Effector memory CD8-positive, alpha-beta T cell (primary cell): ENCODE results near the gene SKP2.
A peak's percentile ranks its signal among the peaks of the same experiment; 100 is the strongest.
"Not testable (repeated sequence)": the region's sequence is repeated elsewhere in the genome, so short reads cannot be mapped to it uniquely, and the experiment has no call there.

Experiments
- ATAC-seq: fragments of 150-1000 bp; cut with Tn5 transposase; replicated peaks from 2 replicates; pipeline ENCODE4 v1.10.0; 2021; ENCODE audit warnings: mild to moderate bottlenecking, moderate library complexity
- DNase-seq, 3 experiments: peaks; one replicate each; pipeline ENCODE4 v3.0.0; 2021
- H3K27ac Mint-ChIP-seq, 2 donors: one replicate each; pipeline ENCODE4 v1.8.0; 2022; ENCODE audit warnings: mild to moderate bottlenecking in 2 of 2, mixed read lengths in 2 of 2, moderate library complexity in 2 of 2
- H3K27me3 Mint-ChIP-seq, 2 donors: one replicate each; pipeline ENCODE4 v1.8.0; 2022; ENCODE audit warnings: mixed read lengths in 2 of 2
- H3K36me3 Mint-ChIP-seq: one replicate; pipeline ENCODE4 v1.8.0; 2022; ENCODE audit warnings: mild to moderate bottlenecking, moderate library complexity, mixed read lengths; ENCODE audit not compliant: insufficient read depth
- H3K4me1 Mint-ChIP-seq, 2 donors: one replicate each; pipeline ENCODE4 v1.8.0; 2022; ENCODE audit warnings: low read depth in 2 of 2, mixed read lengths in 2 of 2
- H3K4me3 Mint-ChIP-seq, 2 donors: one replicate each; pipeline ENCODE4 v1.8.0; 2022; ENCODE audit warnings: mild to moderate bottlenecking in 2 of 2, mixed read lengths in 2 of 2, moderate library complexity in 2 of 2
- H3K9me3 Mint-ChIP-seq, 2 donors: one replicate each; pipeline ENCODE4 v1.8.0; 2022; ENCODE audit warnings: mixed read lengths in 2 of 2

SKP2 gene

GRCh38 chr5:36193746-36194145 is 41.8 kb downstream of the SKP2 start:
- Mint-ChIP-seq H3K4me3 (no peak overlapping the region), H3K9me3 (peaks cover 0 to 8% of the 10 kb centered on the region in 2 donors), H3K4me1 (peaks cover 0 to 4% of the 10 kb centered on the region in 2 donors), H3K36me3 (peaks cover 11% of the 10 kb centered on the region), H3K27me3 (no peaks in the 10 kb centered on the region), H3K27ac (no peak overlapping the region)
- DNase-seq, result no peak
- no peak for ATAC-seq

GRCh38 chr5:36198281-36198680 is 46.4 kb downstream of the SKP2 start:
- Mint-ChIP-seq H3K36me3 (peaks cover 11% of the 10 kb centered on the region), H3K27me3 (no peaks in the 10 kb centered on the region), H3K9me3 (no peaks in the 10 kb centered on the region), H3K27ac (no peak overlapping the region), H3K4me1 (no peaks in the 10 kb centered on the region), H3K4me3 (no peak overlapping the region)
- ATAC-seq, result no peak
- DNase-seq, result no peak

- ATAC-seq, DNase-seq, H3K4me1 Mint-ChIP-seq, H3K4me3 Mint-ChIP-seq, H3K9me3 Mint-ChIP-seq, H3K27me3 Mint-ChIP-seq, H3K27ac Mint-ChIP-seq: not testable (repeated sequence)
- H3K36me3 Mint-ChIP-seq, result peaks cover 11% of the 10 kb centered on the region
These were observed 46.9 kb downstream of the SKP2 start for GRCh38 chr5:36198783-36199182.

GRCh38 chr5:36199620-36200019 is 47.7 kb downstream of the SKP2 start:
- no peak for ATAC-seq
- no peaks in the 10 kb centered on the region for H3K9me3 Mint-ChIP-seq
- no peak overlapping the region for H3K4me3 Mint-ChIP-seq
- DNase-seq, result no peak
- H3K4me1 Mint-ChIP-seq, result no peaks in the 10 kb centered on the region
- H3K36me3 Mint-ChIP-seq, result peaks cover 11% of the 10 kb centered on the region
- H3K27me3 Mint-ChIP-seq, result no peaks in the 10 kb centered on the region
- no peak overlapping the region for H3K27ac Mint-ChIP-seq

GRCh38 chr5:36200513-36200912 is 48.6 kb downstream of the SKP2 start:
- ATAC-seq (no peak), DNase-seq (no peak)
- Mint-ChIP-seq H3K27ac (peak overlapping the region in 1 of 2 donors; percentile 19), H3K4me3 (no peak overlapping the region), H3K4me1 (no peaks in the 10 kb centered on the region), H3K27me3 (no peaks in the 10 kb centered on the region), H3K9me3 (no peaks in the 10 kb centered on the region), H3K36me3 (peaks cover 11% of the 10 kb centered on the region)

DNA sequence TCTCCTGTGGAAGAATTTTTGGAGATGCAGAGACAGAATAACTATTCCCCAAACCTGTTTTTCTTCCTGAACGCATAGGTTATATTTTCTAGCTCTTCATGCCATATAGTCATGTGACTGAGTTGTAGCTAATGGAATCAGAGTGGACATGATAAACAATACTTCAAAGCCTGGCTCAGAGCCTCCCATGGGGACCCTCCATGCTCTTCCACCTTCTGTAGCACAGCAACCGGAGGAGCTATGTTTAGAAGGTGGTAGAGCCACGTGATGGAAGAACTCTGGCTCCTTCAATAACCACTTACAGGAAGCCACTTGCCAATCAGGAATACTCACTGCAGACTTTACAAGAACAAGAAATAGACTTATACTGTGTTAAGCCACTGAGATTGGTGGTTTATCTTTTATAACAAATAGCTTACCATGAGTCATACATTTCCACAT is 50.6 kb downstream of the SKP2 start:
- DNase-seq, result no peak
- Mint-ChIP-seq H3K4me3 (no peak overlapping the region), H3K36me3 (peaks cover 5% of the 10 kb centered on the region), H3K27ac (no peak overlapping the region), H3K27me3 (no peaks in the 10 kb centered on the region), H3K4me1 (no peaks in the 10 kb centered on the region), H3K9me3 (no peaks in the 10 kb centered on the region)
- ATAC-seq, result no peak

- Mint-ChIP-seq H3K4me1 (no peaks in the 10 kb centered on the region), H3K27ac (no peak overlapping the region), H3K4me3 (no peak overlapping the region), H3K27me3 (no peaks in the 10 kb centered on the region), H3K9me3 (no peaks in the 10 kb centered on the region), H3K36me3 (peaks cover 7% of the 10 kb centered on the region)
- ATAC-seq (no peak), DNase-seq (no peak)
These were observed 53.4 kb downstream of the SKP2 start for GRCh38 chr5:36205329-36205728.

DNA sequence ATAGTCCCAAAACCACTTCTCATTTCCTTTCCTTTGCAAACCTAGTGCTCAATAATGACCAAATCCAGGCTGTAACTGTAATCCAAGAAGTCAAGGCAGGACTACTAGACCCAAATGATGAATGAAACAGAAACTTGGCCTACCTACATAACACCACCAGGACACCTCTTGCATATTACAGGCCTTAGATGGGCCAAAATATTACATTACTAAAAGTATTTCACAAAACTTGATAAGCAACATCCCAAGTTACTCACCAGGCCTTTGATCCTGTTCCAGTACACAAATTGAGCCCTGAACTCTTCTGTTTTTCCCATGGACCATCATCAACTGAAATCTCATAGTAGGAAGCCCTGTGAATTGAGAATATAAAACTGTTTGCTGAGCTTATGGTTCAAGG is 55.0 kb downstream of the SKP2 start:
- Mint-ChIP-seq H3K4me3 (no peak overlapping the region), H3K9me3 (no peaks in the 10 kb centered on the region), H3K27ac (no peak overlapping the region), H3K4me1 (no peaks in the 10 kb centered on the region), H3K36me3 (peaks cover 16% of the 10 kb centered on the region), H3K27me3 (no peaks in the 10 kb centered on the region)
- no peak for DNase-seq
- no peak for ATAC-seq

GRCh38 chr5:36208786-36209185 is 56.9 kb downstream of the SKP2 start:
- peaks cover 16% of the 10 kb centered on the region for H3K36me3 Mint-ChIP-seq
- no peaks in the 10 kb centered on the region for H3K4me1 Mint-ChIP-seq
- no peaks in the 10 kb centered on the region for H3K9me3 Mint-ChIP-seq
- ATAC-seq (no peak), DNase-seq (no peak)
- no peaks in the 10 kb centered on the region for H3K27me3 Mint-ChIP-seq
- no peak overlapping the region for H3K27ac Mint-ChIP-seq
- no peak overlapping the region for H3K4me3 Mint-ChIP-seq

DNA sequence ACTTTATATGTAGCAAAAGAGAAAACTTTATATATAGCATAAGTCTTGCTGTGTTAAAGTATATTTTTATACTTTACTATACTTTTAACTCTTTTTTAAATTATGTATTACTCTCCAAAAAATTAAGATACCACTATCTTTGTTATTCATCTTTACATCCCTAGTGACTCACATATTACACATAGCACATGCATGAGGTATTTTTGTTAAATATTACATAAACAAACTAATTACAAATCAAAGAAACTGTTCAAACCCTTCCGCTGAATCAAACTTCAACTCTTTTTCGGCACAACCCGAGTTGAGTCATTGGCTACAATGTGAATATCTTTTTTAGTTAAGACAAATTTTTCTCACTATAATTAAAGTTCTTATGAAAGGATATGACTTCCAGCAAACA is 57.8 kb downstream of the SKP2 start:
- Mint-ChIP-seq H3K9me3 (no peaks in the 10 kb centered on the region), H3K4me1 (no peaks in the 10 kb centered on the region), H3K4me3 (no peak overlapping the region), H3K27me3 (no peaks in the 10 kb centered on the region), H3K27ac (no peak overlapping the region), H3K36me3 (peaks cover 16% of the 10 kb centered on the region)
- ATAC-seq (no peak), DNase-seq (no peak)

DNA sequence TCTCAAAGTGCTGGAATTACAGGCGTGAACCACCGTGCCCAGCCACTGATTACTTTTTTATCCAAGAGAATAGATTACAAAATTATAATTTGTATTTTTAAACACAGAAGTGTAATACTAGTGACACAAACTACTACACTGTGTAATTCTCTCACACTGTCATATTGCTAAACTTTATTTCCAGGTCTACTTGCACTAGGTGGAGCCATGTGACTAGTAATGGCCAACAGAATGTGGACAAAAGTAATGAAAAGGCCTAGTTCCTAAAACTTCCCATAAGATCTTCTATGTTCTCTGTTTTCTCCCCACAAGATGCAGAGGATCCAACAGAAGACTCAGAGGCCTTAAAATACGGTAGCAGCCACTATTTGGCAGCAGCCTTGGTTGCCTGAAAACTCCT is 62.5 kb downstream of the SKP2 start:
- Mint-ChIP-seq H3K27me3 (no peaks in the 10 kb centered on the region), H3K9me3 (no peaks in the 10 kb centered on the region), H3K27ac (no peak overlapping the region), H3K36me3 (peaks cover 14% of the 10 kb centered on the region), H3K4me3 (no peak overlapping the region), H3K4me1 (no peaks in the 10 kb centered on the region)
- DNase-seq (no peak), ATAC-seq (no peak)

DNA sequence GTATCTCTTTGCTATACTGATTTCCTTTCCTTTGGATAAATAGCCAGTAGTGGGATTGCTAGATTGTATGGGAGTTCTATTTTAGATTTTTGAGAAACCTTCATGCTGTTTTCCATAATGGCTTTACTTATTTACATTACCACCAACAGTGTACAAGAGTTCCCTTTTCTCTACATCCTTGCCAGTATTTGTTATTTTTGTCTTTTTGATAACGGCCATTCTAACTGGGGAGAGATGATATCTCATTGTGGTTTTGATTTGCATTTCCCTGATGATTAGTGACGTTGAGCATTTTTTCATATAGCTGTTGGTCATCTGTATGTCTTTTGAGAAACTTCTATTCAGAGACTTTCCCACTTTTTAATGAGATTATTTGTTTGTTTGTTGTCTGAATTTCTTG is 64.0 kb downstream of the SKP2 start:
- H3K27ac Mint-ChIP-seq, result no peak overlapping the region
- DNase-seq, result no peak
- no peaks in the 10 kb centered on the region for H3K9me3 Mint-ChIP-seq
- H3K36me3 Mint-ChIP-seq, result peaks cover 14% of the 10 kb centered on the region
- no peak for ATAC-seq
- H3K4me3 Mint-ChIP-seq, result no peak overlapping the region
- H3K27me3 Mint-ChIP-seq, result no peaks in the 10 kb centered on the region
- H3K4me1 Mint-ChIP-seq, result no peaks in the 10 kb centered on the region

DNA sequence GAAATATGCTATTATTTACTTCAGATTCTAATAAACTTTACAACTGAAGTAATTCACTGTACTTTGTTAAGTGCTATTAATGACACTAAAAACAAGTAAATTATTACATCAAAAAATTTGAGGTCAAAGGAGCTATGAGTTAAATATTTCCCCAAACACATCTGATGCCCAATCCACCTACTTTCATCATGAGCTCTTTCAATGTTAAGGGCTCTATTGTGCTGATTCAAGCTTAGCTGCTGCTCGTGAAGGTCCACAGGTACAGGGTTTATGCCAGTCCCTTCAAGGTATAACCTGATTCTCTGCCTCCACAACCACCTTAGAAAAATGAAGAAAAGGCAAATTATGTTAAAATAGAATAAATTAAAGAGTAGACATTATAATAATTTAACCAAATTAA is 65.7 kb downstream of the SKP2 start:
- DNase-seq (no peak), ATAC-seq (no peak)
- Mint-ChIP-seq H3K27ac (no peak overlapping the region), H3K4me3 (no peak overlapping the region), H3K36me3 (peaks cover 6% of the 10 kb centered on the region), H3K27me3 (no peaks in the 10 kb centered on the region), H3K4me1 (no peaks in the 10 kb centered on the region), H3K9me3 (no peaks in the 10 kb centered on the region)

DNA sequence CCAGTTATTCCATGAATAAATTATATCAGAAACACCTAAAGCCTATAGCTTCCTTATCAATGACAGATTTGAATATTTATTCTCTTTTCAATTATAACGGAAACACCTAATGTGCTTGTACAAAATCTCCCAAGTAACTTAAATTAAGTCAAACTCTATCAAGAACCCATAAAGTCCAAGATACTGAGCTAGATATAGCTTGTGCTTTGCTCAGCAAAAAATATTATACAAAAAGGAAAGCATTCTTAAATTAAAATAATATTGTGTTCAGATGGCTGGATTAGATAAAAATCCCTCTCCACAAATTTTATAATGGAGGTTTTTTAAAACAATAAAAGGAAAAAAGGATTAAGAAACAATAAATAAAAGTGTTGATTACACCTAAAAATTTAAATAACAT is 66.1 kb downstream of the SKP2 start:
- ATAC-seq (no peak), DNase-seq (no peak)
- Mint-ChIP-seq H3K27ac (no peak overlapping the region), H3K4me1 (no peaks in the 10 kb centered on the region), H3K9me3 (no peaks in the 10 kb centered on the region), H3K36me3 (peaks cover 6% of the 10 kb centered on the region), H3K27me3 (no peaks in the 10 kb centered on the region), H3K4me3 (no peak overlapping the region)

GRCh38 chr5:36222620-36223019 is 70.7 kb downstream of the SKP2 start:
- Mint-ChIP-seq H3K27ac (no peak overlapping the region), H3K4me3 (no peak overlapping the region), H3K4me1 (no peaks in the 10 kb centered on the region), H3K27me3 (no peaks in the 10 kb centered on the region), H3K9me3 (no peaks in the 10 kb centered on the region), H3K36me3 (peaks cover 6% of the 10 kb centered on the region)
- DNase-seq, result no peak
- no peak for ATAC-seq
